ENCODE results near the gene DLG3.

DLG3 gene

DNA sequence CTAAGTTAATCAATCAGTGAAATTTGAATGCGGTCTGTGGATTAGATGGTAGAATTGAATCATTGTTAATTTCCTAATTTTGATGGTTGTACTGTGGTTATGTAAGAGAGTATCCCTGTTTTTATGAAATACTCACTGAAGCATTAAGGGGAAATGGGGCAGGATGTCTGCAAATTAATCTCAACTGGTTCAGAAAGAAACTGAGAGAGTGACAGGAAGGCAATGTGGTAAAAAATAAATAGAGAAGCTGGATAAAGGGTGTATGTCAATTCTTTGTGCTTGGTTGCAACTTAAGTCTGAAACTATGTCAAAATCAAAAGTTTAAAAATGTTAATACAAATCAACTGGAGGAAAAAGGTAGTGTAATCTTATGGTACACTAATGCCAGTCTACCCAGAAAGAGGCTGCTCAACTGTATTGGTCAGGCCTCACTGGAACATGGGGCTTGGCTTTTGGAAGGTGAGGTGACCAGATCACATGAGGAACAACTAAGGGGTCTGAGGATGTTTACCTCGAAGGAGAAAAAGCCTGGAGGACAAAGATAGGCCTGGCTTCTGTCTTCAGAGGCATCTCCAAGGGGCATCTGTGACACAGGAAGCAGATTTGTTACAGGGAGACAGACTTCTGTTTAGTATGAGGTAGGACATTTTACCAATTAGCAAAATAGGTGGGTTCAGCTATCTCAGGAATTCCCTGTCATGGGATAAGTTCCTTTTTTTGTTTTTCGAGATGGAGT, 83.1 kb downstream of the DLG3 start:
- DNase-seq = no peak

DNA sequence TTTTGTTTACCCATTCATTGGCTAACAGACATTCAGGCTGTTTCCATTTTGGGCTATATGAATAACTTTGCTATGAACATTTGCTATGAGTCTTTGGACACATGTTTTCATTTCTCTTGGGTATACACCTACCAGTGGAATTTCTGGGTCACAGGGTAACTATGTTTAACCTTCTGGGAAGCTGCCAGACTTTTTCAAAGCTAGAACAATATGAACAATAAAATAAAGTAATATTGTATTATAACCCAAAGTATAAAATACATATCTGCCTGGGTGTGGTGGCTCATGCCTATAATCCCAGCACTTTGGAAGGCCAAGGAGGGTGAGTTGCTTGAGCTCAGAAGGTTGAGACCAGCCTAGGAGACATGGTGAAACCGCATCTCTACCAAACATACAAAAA, 90.6 kb downstream of the DLG3 start:
- DNase-seq = no peak

DNA sequence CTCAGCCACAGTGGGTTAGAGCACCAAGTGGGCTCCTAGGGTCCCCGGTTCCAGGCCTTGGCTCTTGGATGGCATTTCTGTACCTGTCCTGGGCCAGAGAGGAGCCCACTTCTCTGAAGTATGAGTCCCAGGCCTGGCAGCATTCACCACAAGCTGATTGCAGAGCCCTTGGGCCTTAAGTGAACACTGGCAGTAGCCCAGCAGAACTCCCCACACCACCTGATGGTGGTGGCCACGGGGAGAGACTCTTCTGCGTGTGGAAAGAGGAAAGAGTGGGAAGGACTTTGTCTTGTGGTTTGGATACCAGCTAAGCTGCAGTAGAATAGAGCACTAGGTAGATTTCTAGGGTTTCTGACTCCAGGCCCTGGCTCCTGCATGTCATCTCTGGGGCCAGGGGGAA, 104.8 kb downstream of the DLG3 start:
- DNase-seq = no peak

DNA sequence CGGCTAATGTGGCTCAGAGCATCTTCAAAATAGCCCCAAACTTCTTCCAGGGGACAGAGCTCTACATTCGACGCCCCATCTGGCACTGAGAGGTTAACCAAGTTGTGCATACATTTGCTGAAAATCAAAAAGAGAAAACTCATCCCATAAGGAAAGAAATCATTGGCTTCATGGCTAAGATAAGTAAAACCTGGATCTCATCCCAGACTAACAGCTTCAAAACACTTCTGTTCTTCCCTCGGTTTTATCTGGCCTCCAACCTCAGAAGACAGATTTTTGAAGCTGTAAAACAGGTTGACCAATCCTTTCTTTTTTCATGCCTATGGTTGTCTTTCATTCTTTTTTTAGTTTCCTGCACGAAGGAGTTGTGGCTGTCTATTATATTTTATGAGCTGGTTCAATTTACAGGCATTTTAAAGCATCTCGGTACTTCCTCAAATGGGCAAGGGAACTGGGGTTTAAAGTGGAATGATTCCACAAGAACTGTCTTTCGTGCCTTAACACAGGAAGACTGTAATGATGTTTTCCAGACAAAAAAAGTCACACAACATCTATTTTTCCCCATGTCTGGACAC, 107.6 kb downstream of the DLG3 start:
- no peak for DNase-seq

DNA sequence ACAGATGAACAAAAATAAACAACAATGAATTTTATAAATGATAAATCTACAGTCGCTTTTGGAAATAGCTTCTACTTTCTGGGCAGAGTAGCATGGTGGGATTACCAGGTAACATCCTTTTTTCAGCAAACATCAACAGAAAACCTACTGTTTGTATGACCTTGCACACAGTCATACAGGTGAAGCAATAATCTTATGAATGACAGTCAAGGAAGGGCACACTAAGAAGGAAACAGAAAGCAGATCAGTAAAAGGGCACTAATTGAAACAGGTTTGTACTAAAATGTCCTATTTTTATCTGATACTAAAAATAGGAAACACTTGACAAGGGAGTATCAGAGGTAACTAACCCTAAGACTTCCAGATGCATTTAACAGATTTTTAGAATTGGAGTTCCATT, 108.9 kb downstream of the DLG3 start:
- DNase-seq = no peak

DNA sequence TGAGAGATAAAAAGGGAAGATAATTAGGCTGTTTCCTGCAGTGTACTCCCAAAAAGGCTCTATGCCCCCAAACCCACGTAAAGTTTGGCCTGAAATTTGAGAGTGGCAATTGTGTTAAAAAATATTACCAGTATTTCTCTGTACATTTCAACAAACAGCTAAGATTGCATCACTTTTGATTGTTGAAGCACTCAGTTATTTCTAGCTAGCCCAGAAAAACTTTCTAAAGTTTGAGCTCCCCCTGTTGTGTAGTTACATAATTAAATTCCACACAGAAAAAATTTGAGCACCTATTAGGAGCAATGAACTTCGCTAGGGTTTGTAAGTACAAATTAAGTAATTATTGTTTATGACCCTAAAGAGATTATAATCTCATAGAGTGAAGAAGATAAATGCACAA, 109.4 kb downstream of the DLG3 start:
- no peak for DNase-seq

DNA sequence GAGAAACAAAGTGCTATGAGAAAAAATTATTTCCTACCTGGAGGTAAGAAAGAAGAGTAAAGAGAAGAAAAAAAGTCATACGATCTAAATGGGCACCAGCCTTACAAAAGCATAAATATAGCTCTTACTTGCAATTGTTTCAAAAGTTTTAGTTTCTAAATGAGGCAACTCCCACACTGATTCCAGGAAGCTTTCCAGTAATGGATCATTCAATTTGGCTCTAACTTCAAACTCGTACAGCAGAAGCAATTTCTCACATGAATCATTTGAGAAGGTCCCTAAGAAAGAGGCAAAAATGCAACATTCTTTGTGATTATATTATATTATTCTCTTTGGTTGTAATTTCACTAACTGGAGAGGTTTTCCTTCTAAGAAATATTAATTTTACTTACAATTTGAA, 109.9 kb downstream of the DLG3 start:
- DNase-seq = no peak

DNA sequence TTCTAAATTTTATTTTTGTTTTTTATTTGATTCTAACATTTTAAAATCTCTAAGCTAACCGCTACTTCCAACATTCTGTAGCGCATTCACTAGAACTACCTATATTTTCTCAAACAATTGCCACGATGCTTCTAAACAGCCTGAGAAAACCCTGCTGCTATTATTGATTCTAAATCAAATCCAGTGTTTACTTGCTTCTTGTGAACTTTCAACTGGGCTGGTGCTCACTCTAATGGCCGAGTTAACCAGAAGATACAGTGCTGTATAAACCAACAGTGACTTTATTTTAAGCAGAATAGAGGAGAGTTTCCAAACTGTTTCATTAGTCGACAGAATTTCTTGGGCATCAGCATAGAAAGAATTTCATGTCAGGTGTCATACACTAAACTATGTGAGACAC, 110.3 kb downstream of the DLG3 start:
- DNase-seq = no peak
